ENCODE results near the gene KLHL11. TPM values are rescaled to one million over a fixed set of nuclear protein-coding genes. Genes with fewer than 3 reads are reported as not detected.
"Not testable (repeated sequence)": the region's sequence is repeated elsewhere in the genome, so short reads cannot be mapped to it uniquely, and the experiment has no call there.

KLHL11 gene
- total RNA-seq, 1 donor from 2014 or later: 15.8 TPM

- no peak for DNase-seq (ENCODE audit: extremely low read depth, low read depth, low spot score)
Observed at GRCh38 chr17:41891135-41892020, 26.2 kb upstream of the KLHL11 start.

DNA sequence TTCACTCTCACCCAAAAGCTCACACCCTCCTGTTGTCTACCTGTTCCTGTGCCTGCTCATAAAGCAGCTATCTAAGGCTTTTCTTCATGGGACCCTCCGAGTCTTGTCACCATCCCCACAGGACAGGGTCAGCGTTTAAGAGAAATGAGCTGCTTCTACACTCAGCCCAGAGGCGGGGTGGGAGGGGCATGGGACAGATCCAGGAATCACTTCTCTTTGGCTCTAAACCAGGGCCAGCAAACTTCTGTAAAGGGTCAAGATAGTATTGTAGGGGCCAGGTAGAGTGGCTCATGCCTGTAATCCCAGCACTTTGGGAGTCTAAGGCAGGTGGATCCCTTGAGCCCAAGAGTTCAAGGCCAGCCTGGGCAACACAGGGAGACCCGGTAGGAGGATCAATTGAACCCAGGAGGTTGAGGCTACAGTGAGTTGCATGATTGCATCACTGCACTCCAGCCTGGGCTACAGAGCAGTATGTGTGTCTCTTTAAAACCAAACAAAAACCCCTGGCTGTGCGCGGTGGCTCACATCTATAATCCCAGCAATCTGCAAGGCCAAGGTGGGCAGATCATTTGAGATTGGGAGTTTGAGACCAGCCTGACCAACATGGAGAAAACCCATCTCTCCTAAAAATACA lies 23.2 kb upstream of the KLHL11 start:
- DNase-seq (ENCODE audit: extremely low read depth, low read depth, low spot score): no peak

GRCh38 chr17:41885733-41886132 lies 20.5 kb upstream of the KLHL11 start:
- DNase-seq (ENCODE audit: extremely low read depth, low read depth, low spot score): no peak

- no peak for DNase-seq (ENCODE audit: extremely low read depth, low read depth, low spot score)
Observed at GRCh38 chr17:41882756-41883155, 17.5 kb upstream of the KLHL11 start.

GRCh38 chr17:41880130-41880529 lies 14.9 kb upstream of the KLHL11 start:
- DNase-seq (ENCODE audit: extremely low read depth, low read depth, low spot score): no peak

DNA sequence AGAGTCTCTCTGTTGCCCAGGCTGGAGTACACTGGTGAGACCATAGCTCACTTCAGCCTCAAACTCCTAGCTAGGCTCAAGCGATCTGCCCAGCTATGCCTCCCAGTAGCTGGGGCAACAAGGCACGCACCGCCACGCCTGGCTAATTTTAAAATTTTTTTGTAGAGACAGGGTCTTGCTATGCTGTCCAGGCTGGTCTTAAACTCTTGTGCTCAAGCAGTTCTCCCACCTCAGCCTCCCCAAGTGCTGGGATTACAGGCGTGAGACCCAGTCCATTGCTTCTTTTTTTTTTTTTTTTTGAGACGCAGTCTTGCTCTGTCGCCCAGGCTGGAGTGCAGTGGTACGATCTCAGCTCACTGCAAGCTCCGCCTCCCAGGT lies 9.1 kb upstream of the KLHL11 start:
- not testable (repeated sequence) for DNase-seq (ENCODE audit: extremely low read depth, low read depth, low spot score)

- DNase-seq (ENCODE audit: extremely low read depth, low read depth, low spot score): no peak
Observed at GRCh38 chr17:41873559-41874292, 8.5 kb upstream of the KLHL11 start.

- no peak for DNase-seq (ENCODE audit: extremely low read depth, low read depth, low spot score)
Observed at GRCh38 chr17:41871789-41872188, 6.6 kb upstream of the KLHL11 start.

DNA sequence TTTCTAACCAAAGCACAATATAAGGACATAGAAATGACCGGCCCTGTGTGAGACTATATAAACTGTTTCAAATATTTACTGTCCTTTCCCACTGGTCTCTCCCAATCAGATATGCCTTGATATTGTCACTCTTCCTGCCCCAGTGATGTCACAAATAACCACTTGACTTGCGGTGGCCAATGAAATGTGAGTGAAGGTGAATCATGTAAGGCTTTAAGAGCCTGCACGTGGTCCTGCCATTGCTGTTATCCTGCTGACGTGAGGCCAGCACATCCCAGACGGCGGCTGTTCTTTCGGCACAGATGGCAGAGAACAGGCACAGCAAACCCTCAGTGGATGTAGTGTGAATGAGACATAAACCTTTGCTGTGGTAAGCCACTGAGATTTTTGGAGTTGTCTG lies 5.4 kb upstream of the KLHL11 start:
- DNase-seq (ENCODE audit: extremely low read depth, low read depth, low spot score): no peak

- DNase-seq (ENCODE audit: extremely low read depth, low read depth, low spot score): no peak
Observed at GRCh38 chr17:41870097-41870496, 4.9 kb upstream of the KLHL11 start.

GRCh38 chr17:41869426-41869825 lies 4.2 kb upstream of the KLHL11 start:
- no peak for DNase-seq (ENCODE audit: extremely low read depth, low read depth, low spot score)

GRCh38 chr17:41868568-41868967 lies 3.3 kb upstream of the KLHL11 start:
- DNase-seq (ENCODE audit: extremely low read depth, low read depth, low spot score): no peak

DNA sequence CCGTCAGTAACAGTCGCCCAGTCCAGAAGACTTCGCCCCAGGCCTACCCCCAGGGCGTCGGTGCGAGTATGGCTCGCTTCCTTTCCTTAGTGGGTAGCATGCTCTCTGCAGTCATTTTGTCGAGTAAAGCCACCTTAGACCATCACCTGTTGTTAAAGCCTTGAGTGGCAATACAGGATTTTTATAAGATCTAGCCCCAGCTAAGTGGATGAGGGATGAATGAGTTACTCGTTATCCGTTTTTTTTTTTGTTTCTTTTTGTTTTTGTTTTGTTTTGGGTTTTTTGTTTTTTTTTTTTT lies 322 bp upstream of the KLHL11 start:
- DNase-seq (ENCODE audit: extremely low read depth, low read depth, low spot score): no peak

DNA sequence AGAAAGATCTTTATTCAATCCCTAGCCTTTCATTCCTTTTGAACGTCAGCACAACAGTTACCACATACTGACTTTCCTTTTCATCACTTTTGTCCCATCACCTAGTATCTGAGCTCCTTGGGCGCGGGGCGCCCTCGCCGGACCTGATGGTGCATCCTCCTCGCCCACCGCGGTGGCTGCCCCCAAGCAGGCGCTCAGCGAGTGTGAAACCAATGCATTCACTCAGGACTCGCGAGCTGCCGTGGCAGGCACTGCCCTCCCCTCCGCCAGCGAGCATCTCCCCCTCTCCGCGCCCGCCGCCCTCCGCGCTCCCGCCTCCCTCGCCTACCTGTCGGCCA lies 756 bp downstream of the KLHL11 start:
- no peak for DNase-seq (ENCODE audit: extremely low read depth, low read depth, low spot score)

DNA sequence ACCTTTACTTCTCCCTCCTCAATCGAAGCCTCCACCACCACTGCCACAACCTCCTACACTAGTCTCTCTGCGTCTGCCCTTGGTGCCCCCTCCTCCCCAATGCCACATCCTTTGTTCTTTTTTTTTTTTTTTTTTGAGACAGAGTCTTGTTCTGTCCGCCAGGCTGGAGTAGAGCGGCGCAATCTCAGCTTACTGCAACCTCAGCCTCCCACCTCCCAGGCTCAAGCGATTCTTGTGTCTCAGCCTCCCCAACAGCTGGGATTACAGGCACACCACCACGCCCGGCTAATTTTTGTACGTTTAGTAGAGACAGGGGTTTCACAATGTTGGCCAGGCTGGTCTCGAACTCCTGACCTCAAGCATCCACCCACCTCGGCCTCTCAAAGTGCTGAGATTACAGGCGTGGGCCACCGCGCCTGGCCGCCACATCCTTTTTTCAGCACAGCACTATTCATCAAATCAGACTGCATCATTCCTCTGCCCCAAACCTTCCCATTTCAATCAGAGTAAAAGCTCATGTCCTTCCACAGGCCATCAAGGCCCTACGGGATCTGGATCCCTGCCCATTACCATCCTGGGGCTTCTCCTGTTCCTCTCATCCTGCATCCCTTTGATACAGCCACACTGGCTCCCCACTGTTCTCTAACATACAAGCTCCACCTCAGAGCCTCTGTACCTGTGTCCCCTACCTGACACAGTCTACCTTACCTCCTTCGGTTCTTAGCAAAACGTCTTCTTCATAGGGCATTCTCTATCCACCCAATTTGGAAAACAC lies 2.0 kb downstream of the KLHL11 start:
- DNase-seq (ENCODE audit: extremely low read depth, low read depth, low spot score): no peak

- DNase-seq (ENCODE audit: extremely low read depth, low read depth, low spot score): no peak
Observed at GRCh38 chr17:41860254-41860931, 4.8 kb downstream of the KLHL11 start.

- DNase-seq (ENCODE audit: extremely low read depth, low read depth, low spot score): not testable (repeated sequence)
Observed at GRCh38 chr17:41851382-41851781, 13.8 kb downstream of the KLHL11 start.

DNA sequence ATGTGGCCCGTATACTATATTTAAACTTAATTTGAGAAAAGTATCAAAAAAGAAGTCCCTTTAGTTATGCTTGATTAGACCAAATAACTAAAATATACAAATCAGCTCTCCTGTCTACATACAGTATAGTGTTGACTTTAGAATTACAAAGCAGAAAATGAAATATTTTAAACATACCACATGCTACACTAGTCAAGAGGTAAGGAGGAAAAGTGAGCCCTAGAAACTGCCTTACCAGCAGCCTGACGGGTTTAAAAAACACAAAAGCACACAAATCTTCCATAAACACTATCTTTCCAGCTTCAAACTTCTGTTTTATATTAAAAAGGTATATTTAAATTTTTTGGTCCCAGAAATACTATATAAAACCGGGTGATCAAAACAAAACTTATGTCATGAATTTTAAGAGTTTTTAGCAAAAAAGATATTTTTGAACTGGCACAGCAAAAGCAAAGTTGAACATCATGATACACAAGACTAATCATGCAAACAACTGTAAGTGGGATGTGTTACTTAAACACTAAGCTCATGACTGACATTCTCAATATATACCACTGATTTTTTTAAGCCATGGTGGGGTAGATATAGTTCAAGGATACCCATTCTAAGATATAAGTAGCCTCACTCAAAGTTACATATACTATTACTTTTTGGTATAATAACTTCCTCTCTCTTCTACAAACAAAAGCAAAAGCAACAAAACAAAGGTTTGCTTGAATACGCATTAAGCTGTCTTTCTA lies 15.8 kb downstream of the KLHL11 start:
- no peak for DNase-seq (ENCODE audit: extremely low read depth, low read depth, low spot score)

GRCh38 chr17:41848788-41849187 lies 16.4 kb downstream of the KLHL11 start:
- no peak for DNase-seq (ENCODE audit: extremely low read depth, low read depth, low spot score)

GRCh38 chr17:41844971-41845370 lies 20.3 kb downstream of the KLHL11 start:
- DNase-seq (ENCODE audit: extremely low read depth, low read depth, low spot score): no peak
